Ecto neural progenitor cell (in vitro differentiated cells): ENCODE measurements around the gene NPTX1.

Source experiments
- DNase-seq: peaks from one replicate; pipeline ENCODE4 v3.0.0-alpha.2; 2018; ENCODE audit warnings: low spot score

Gene NPTX1

DNA sequence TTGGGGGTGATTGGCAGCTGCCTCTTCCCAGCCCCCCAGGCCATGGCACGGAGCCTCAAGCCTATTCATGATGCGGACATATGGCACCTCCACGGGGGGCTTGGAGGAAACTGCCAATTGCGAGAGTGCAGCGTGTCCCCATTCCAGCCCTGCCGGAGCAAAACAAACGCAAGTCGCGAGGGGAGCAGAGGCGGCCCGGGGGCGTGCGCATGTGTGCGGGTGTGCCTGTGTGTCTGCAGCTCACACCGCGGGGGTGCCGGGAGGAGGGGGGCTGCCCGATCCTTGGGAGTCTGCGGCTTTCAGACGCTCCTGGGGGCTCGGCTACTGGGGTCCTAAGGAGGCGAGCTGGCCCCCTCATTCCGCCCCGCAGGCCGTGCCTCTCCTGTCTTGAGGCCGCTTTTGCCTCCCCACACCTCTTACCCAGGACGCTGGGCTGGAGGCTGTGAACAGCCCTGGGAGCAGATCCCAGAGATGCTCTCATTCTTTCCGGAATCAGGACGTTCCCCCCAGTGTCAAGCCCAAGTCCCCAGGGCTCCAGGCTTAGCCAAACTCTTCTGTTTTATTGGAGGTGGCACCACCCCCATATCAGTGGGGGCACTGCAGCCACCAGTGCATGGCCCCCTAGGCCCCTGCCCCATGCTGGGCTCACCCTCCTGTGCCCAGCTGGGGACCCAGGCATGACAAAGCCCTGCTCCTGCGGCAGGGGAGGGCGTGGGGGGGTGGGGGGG, 32.3 kb downstream of the NPTX1 start:
- no peak for DNase-seq

- no peak for DNase-seq
Measured at GRCh38 chr17:80443498-80443897, 32.9 kb downstream of the NPTX1 start.

DNA sequence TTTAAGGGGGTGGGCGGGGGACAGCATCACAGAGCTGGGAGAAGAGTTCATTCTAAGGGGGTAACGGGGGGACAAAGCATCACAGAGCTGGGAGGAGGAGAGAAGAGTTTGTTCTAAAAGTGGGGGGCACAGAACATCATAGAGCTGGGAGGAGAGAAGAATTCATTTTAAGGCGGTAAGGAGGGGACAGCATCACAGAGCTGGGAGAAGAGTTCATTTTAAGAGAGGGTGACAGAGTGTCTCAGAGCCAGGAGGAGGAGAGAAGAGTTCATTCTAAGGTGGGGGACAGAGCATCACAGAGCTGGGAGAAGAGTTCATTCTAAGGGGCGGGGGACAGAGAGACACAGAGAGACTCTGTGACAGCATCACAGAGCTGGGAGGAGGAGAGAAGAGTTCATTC, 33.6 kb downstream of the NPTX1 start:
- DNase-seq, result no peak

DNA sequence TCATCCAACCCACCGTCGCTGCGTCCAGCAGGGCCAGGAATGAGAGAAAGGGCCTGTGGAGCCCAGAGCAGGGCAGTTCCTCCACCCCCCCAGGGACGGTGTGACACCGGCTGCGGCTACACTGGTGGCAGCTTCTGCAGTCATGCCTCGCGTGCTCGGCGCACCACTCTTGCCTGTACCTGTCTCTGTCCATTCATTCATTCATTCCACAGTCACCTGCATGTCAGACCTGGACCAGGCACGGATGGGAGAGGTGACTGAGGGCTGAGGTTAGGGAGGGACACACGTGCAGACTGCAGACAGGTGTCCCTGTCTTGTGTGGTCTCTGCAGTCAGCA, 34.1 kb downstream of the NPTX1 start:
- DNase-seq, result no peak

DNA sequence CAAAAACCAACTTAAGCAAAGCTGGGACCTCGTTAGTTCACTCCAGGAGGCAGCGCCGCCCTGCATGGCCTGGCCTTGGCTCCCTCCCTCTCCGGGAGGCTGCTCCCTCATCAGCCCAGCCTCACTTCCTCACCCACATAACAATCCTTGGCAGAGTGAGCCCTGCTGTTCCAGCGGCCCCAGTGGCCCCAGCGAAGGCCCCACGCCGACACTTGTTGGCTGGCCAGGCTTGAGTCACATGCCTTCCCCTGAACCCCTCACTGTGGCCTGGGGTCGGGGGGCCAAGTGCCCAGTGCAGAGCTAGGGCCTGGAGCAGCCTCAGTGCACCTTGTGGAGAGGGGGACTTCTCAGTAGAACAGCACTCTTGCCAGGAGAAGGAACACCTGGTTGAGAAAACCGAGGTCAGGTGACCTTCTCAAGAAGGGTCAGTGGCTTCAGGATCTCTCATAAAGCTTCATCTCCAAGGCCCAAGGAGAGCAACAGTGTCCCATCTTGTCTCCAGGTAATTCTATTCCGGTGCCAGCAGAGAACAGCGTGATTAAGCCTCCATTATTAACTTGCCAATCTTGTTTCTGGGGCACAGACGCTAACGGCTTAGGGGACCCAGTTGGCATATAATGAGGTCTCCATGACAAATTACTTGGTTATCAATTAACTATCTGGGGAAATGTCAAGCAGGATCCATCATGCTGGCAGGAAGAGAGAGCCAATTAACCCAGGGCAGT, 34.6 kb downstream of the NPTX1 start:
- no peak for DNase-seq

- peak; percentile 94 for DNase-seq
Measured at GRCh38 chr17:80441133-80441578, 35.3 kb downstream of the NPTX1 start.

DNA sequence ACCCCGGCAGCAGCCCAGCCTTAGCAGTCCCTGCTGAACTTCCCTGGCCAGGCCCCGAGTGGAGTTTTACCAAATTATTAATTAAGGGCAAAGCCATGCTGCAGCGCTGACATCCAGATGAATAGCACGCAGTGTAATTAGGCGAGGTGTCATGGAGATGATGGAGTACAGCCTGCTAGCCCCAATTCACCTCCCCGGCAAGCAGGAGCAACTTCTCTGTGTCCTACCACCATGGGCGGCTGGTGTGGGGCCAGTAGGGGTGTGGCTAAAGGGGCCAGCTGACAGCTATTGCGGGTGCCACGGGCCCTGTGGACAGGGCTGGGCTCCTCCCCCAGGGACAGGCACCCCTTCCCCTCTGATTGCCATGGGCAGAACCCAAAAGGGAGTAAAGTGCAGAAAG, 36.9 kb downstream of the NPTX1 start:
- DNase-seq, result no peak

DNA sequence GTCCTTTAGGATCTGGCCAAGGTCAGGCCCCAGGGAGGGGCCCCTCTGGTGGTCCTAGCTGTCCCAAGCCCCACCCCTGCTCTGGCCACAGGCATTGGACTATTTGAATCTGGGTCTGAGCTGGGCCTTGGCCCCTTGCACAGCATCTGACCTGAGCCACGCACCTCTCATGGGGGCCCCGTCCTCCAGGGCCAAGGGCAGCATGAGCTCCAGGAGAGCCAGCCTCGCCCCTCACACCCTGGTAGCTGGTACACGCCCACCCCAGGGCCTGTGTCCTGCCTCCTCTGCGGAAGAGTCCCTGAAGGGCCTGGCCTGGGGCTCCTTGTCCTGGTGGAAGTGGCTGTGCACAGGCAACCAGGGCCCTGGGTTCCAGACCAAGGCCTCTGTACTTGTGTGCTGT, 37.6 kb downstream of the NPTX1 start:
- DNase-seq, result no peak

DNA sequence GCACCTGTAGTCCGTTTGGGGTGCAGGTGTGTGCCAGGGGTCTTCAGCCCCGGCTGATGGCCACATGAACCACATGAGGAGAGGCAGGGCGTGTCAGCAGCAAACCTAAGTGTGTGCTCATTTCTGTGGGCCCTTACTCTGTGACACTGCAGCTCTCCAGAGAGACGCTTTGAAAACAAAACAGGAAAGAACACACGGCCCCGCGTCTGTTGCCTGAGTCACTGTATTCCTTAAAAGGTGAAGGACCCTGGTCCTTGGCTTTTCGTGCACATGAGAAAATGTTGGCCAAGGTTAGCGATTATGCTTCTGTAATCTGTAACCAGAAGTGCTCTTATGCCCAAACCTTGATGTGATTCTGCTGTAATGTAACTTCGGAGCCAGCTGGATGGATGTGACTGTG, 38.9 kb downstream of the NPTX1 start:
- DNase-seq, result no peak

GRCh38 chr17:80433916-80434666, 42.3 kb downstream of the NPTX1 start:
- no peak for DNase-seq

DNA sequence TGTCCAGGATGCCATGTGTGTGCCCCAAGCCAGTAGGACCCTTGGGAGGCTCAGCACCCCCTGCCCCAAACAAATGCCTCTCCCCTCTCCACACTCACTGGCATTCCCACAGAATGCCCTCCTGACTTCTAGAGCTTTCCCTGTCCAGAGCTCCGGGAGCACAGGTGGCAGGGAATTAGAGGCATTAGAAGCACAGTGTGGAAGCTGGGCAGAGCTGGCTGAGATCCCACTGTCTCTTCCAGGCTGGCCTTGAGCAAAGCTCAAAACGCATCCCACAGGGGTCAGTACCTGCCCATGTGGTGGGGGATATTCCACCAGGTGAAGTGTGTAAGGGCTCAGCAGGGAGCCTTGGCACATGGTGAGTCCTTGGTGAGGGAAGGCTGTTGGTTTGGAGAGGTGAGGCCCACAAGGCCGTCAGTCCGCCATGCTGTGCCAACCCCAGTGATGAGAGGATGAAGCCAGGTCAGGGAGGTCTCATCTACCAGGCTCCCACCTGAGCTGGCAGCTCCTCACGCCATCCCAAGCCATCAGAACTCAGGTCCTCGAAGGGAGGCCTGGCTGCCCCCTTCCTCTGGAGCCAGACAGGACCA, 43.4 kb downstream of the NPTX1 start:
- no peak for DNase-seq

- DNase-seq, result no peak
Measured at GRCh38 chr17:80432350-80432955, 44.0 kb downstream of the NPTX1 start.

- no peak for DNase-seq
Measured at GRCh38 chr17:80431246-80432195, 44.9 kb downstream of the NPTX1 start.

DNA sequence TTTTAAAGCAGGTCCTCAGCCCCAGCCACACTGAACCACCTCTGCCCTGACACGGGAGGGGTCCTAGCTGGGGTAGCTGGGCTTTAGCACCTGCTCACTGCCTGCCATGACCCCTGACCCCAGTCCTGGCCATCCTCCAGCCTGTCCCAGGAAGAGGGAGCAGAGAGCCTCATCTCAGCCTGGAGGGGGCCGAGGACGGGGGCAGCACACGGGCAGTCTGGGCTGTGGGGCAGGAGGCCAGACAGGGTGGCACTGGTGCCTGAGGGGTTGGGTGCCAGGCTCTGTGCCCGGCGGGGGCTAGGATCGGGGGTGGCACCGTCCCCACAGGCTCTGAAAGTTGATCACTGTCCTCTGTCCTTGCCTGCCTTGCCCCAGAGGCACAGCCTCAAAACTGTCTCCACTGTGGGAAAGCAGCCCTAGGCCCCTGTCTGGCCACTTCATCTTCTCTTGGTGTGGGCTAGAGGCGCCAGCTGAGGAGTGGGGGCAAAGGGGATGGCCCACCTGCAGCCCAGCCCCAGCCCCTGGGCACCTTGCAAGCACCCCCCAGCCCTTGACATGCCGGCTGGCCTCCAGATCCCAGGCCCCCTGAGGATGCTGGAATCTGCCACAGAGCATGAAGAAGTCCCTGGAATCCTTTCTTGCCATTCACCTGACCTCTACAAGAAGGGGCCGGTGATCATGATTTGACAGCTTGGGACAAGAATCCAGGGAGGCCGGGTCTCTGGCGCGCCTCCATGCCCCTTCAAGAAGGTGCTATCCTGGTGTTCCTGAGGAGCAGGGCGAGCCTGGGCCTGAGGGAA, 45.8 kb downstream of the NPTX1 start:
- DNase-seq, result no peak

GRCh38 chr17:80429356-80430275, 46.8 kb downstream of the NPTX1 start:
- no peak for DNase-seq

- DNase-seq, result no peak
Measured at GRCh38 chr17:80428796-80429195, 47.6 kb downstream of the NPTX1 start.

DNA sequence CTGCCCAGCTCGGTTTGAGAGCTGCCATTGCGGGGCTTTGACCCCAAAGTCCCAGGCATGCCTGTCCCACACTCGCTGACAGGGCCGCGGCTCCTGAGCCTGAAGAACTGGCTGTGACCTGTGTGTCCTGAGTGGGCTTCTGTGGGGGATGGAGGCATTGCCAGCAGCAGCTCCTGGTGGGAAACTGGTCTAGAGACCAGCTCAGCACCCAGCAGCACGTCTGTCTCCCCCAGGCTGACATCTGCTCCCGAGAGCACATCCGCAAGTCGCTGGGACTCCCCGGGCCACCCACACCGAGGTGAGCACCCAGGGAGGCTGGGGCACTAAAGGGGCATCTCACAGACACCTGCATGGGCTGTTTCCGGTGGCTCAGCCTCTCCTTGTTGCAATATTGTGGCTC, 48.0 kb downstream of the NPTX1 start:
- DNase-seq, result no peak

- DNase-seq, result no peak
Measured at GRCh38 chr17:80427366-80428282, 48.8 kb downstream of the NPTX1 start.
